Immature natural killer cell (primary cell): Measurements from ENCODE around the gene ZBTB21. TPM values are rescaled to one million over a fixed set of nuclear protein-coding genes. Genes with fewer than 3 reads are reported as not detected.
A peak's percentile ranks its signal among the peaks of the same experiment; 100 is the strongest.

Experiments used
- DNase-seq, 3 donors: peaks; one replicate each; pipeline ENCODE4 v3.0.0; 2022; ENCODE audit warnings: mixed read lengths in 1 of 3
- H3K27ac Mint-ChIP-seq, 6 donors: one replicate each; pipeline ENCODE4 v1.8.0; 2020; ENCODE audit warnings: mixed read lengths in 6 of 6, mild to moderate bottlenecking in 5 of 6, inconsistent platforms in 4 of 6, moderate library complexity in 3 of 6
- H3K27me3 Mint-ChIP-seq, 3 donors: one replicate each; pipeline ENCODE4 v1.8.0; 2020 to 2021; ENCODE audit warnings: low read depth in 3 of 3, mild to moderate bottlenecking in 3 of 3, mixed read lengths in 3 of 3, moderate library complexity in 3 of 3, inconsistent platforms in 1 of 3
- H3K36me3 Mint-ChIP-seq, 3 donors: one replicate each; pipeline ENCODE4 v1.8.0; 2020; ENCODE audit warnings: mixed read lengths in 3 of 3, inconsistent platforms in 2 of 3, mild to moderate bottlenecking in 2 of 3
- H3K4me1 Mint-ChIP-seq, 2 donors: one replicate each; pipeline ENCODE4 v1.8.0; 2020; ENCODE audit warnings: inconsistent platforms in 2 of 2, mild to moderate bottlenecking in 2 of 2, mixed read lengths in 2 of 2, moderate library complexity in 1 of 2
- H3K4me3 Mint-ChIP-seq, 5 donors: one replicate each; pipeline ENCODE4 v1.8.0; 2020; ENCODE audit warnings: mild to moderate bottlenecking in 5 of 5, mixed read lengths in 5 of 5, inconsistent platforms in 3 of 5, moderate library complexity in 3 of 5
- H3K9me3 Mint-ChIP-seq, 6 donors: one replicate each; pipeline ENCODE4 v1.8.0; 2020; ENCODE audit warnings: mild to moderate bottlenecking in 6 of 6, mixed read lengths in 6 of 6, inconsistent platforms in 4 of 6, moderate library complexity in 3 of 6
- polyA plus RNA-seq, 3 donors: library from polyadenylated mRNA; unstranded; fragments of 300-500 nt; fragmentation: Illumina TruSeq; gene quantifications; one replicate each; pipeline ENCODE4 v1.2.3, GENCODE V29; 2021

ZBTB21 gene
- polyA plus RNA-seq, 3 donors from 2014 or later: 1.3 to 4.1 (median 2.2) TPM

GRCh38 chr21:42019706-42020105 is 9.5 kb upstream of the ZBTB21 start:
- no peak overlapping the region for H3K4me3 Mint-ChIP-seq
- no peaks in the 10 kb centered on the region for H3K9me3 Mint-ChIP-seq
- H3K4me1 Mint-ChIP-seq: no peaks in the 10 kb centered on the region
- peaks cover 5 to 11% (median 10%) of the 10 kb centered on the region in 3 donors for H3K27me3 Mint-ChIP-seq
- H3K36me3 Mint-ChIP-seq: no peaks in the 10 kb centered on the region
- no peak for DNase-seq
- no peak overlapping the region for H3K27ac Mint-ChIP-seq

- DNase-seq: no peak
- Mint-ChIP-seq H3K4me1 (no peaks in the 10 kb centered on the region), H3K9me3 (no peaks in the 10 kb centered on the region), H3K36me3 (no peaks in the 10 kb centered on the region), H3K27ac (no peak overlapping the region), H3K27me3 (peaks cover 1 to 11% (median 9%) of the 10 kb centered on the region in 3 donors), H3K4me3 (no peak overlapping the region)
These were observed 9.0 kb upstream of the ZBTB21 start for GRCh38 chr21:42019101-42019605.

- no peaks in the 10 kb centered on the region for H3K9me3 Mint-ChIP-seq
- peaks cover 3 to 14% (median 4%) of the 10 kb centered on the region in 3 donors for H3K27me3 Mint-ChIP-seq
- no peak overlapping the region for H3K27ac Mint-ChIP-seq
- no peak for DNase-seq
- no peaks in the 10 kb centered on the region for H3K4me1 Mint-ChIP-seq
- H3K4me3 Mint-ChIP-seq: no peak overlapping the region
- no peaks in the 10 kb centered on the region for H3K36me3 Mint-ChIP-seq
These were observed 6.9 kb upstream of the ZBTB21 start for GRCh38 chr21:42017022-42017421.

- H3K27me3 Mint-ChIP-seq: peaks cover 3 to 14% (median 4%) of the 10 kb centered on the region in 3 donors
- H3K4me3 Mint-ChIP-seq: no peak overlapping the region
- H3K4me1 Mint-ChIP-seq: no peaks in the 10 kb centered on the region
- no peaks in the 10 kb centered on the region for H3K9me3 Mint-ChIP-seq
- DNase-seq: no peak
- H3K27ac Mint-ChIP-seq: no peak overlapping the region
- no peaks in the 10 kb centered on the region for H3K36me3 Mint-ChIP-seq
These were observed 6.3 kb upstream of the ZBTB21 start for GRCh38 chr21:42016364-42016985.

- H3K36me3 Mint-ChIP-seq: no peaks in the 10 kb centered on the region
- H3K4me1 Mint-ChIP-seq: peaks cover 3 to 6% of the 10 kb centered on the region in 2 donors
- no peak overlapping the region for H3K4me3 Mint-ChIP-seq
- no peak for DNase-seq
- no peak overlapping the region for H3K27ac Mint-ChIP-seq
- peaks cover 11 to 13% (median 12%) of the 10 kb centered on the region in 3 donors for H3K27me3 Mint-ChIP-seq
- no peaks in the 10 kb centered on the region for H3K9me3 Mint-ChIP-seq
These were observed 3.8 kb upstream of the ZBTB21 start for GRCh38 chr21:42013931-42014330.

- H3K4me3 Mint-ChIP-seq: peak overlapping the region in 2 of 5 donors; percentile 11 to 26
- DNase-seq: no peak
- H3K4me1 Mint-ChIP-seq: peaks cover 8 to 9% of the 10 kb centered on the region in 2 donors
- H3K27me3 Mint-ChIP-seq: peaks cover 11 to 14% (median 14%) of the 10 kb centered on the region in 3 donors
- H3K27ac Mint-ChIP-seq: no peak overlapping the region
- no peaks in the 10 kb centered on the region for H3K9me3 Mint-ChIP-seq
- no peaks in the 10 kb centered on the region for H3K36me3 Mint-ChIP-seq
These were observed 3.2 kb upstream of the ZBTB21 start for GRCh38 chr21:42013376-42013775.

GRCh38 chr21:42012763-42013329 is 2.7 kb upstream of the ZBTB21 start:
- H3K27me3 Mint-ChIP-seq: peaks cover 11 to 14% (median 14%) of the 10 kb centered on the region in 3 donors
- peak overlapping the region in 3 of 6 donors; percentile 24 to 55 (median 34) for H3K27ac Mint-ChIP-seq
- peak overlapping the region in 4 of 5 donors; percentile 60 to 92 (median 76) for H3K4me3 Mint-ChIP-seq
- H3K36me3 Mint-ChIP-seq: no peaks in the 10 kb centered on the region
- DNase-seq: no peak
- H3K9me3 Mint-ChIP-seq: no peaks in the 10 kb centered on the region
- H3K4me1 Mint-ChIP-seq: peaks cover 8 to 9% of the 10 kb centered on the region in 2 donors

GRCh38 chr21:42012344-42012743 is 2.2 kb upstream of the ZBTB21 start:
- no peaks in the 10 kb centered on the region for H3K36me3 Mint-ChIP-seq
- peaks cover 11 to 14% (median 14%) of the 10 kb centered on the region in 3 donors for H3K27me3 Mint-ChIP-seq
- peaks cover 8 to 9% of the 10 kb centered on the region in 2 donors for H3K4me1 Mint-ChIP-seq
- DNase-seq: no peak
- H3K27ac Mint-ChIP-seq: peak overlapping the region in 4 of 6 donors; percentile 21 to 55 (median 32)
- H3K9me3 Mint-ChIP-seq: no peaks in the 10 kb centered on the region
- H3K4me3 Mint-ChIP-seq: peak overlapping the region in 4 of 5 donors; percentile 60 to 92 (median 76)

GRCh38 chr21:42010507-42011495 is 641 bp upstream of the ZBTB21 start:
- Mint-ChIP-seq H3K36me3 (peaks cover 0 to 4% (median 0%) of the 10 kb centered on the region in 3 donors), H3K27me3 (peaks cover 8 to 15% (median 13%) of the 10 kb centered on the region in 3 donors), H3K4me1 (peaks cover 8 to 9% of the 10 kb centered on the region in 2 donors), H3K27ac (peak overlapping the region; percentile 71 to 99 (median 88)), H3K9me3 (no peaks in the 10 kb centered on the region), H3K4me3 (peak overlapping the region; percentile 82 to 92 (median 86))
- no peak for DNase-seq

- H3K27me3 Mint-ChIP-seq: peaks cover 8 to 19% (median 13%) of the 10 kb centered on the region in 3 donors
- DNase-seq: peak in 1 of 3 donors; percentile 44
- peaks cover 8 to 9% of the 10 kb centered on the region in 2 donors for H3K4me1 Mint-ChIP-seq
- peak overlapping the region; percentile 63 to 99 (median 83) for H3K27ac Mint-ChIP-seq
- peaks cover 0 to 4% (median 0%) of the 10 kb centered on the region in 3 donors for H3K36me3 Mint-ChIP-seq
- no peaks in the 10 kb centered on the region for H3K9me3 Mint-ChIP-seq
- peak overlapping the region; percentile 80 to 87 (median 84) for H3K4me3 Mint-ChIP-seq
These were observed 936 bp downstream of the ZBTB21 start for GRCh38 chr21:42009018-42009830.

- no peak overlapping the region for H3K27ac Mint-ChIP-seq
- H3K36me3 Mint-ChIP-seq: peaks cover 1 to 6% (median 1%) of the 10 kb centered on the region in 3 donors
- DNase-seq: no peak
- H3K4me1 Mint-ChIP-seq: peaks cover 8 to 9% of the 10 kb centered on the region in 2 donors
- H3K27me3 Mint-ChIP-seq: peaks cover 8 to 19% (median 14%) of the 10 kb centered on the region in 3 donors
- H3K9me3 Mint-ChIP-seq: no peaks in the 10 kb centered on the region
- H3K4me3 Mint-ChIP-seq: peak overlapping the region in 2 of 5 donors; percentile 2 to 23
These were observed 2.7 kb downstream of the ZBTB21 start for GRCh38 chr21:42007356-42007940.

GRCh38 chr21:42006765-42007164 is 3.4 kb downstream of the ZBTB21 start:
- Mint-ChIP-seq H3K4me1 (peaks cover 8 to 9% of the 10 kb centered on the region in 2 donors), H3K4me3 (no peak overlapping the region), H3K27ac (no peak overlapping the region)

More at GRCh38 chr21:42006765-42007164, 3.4 kb downstream of the ZBTB21 start:
- Mint-ChIP-seq H3K27me3 (peaks cover 6 to 18% (median 13%) of the 10 kb centered on the region in 3 donors), H3K36me3 (peaks cover 6 to 11% (median 7%) of the 10 kb centered on the region in 3 donors), H3K9me3 (no peaks in the 10 kb centered on the region)
- no peak for DNase-seq
